PC-3 (cell line): ENCODE data around the gene CYTIP. TPM values are rescaled to one million over a fixed set of nuclear protein-coding genes. Genes with fewer than 3 reads are reported as not detected.

Source experiments
- ATAC-seq: fragments of 200-7000 bp; cut with Tn5 transposase; 2 replicates; pipeline ENCODE4 v1.9.1; 2020; ENCODE audit warnings: mild to moderate bottlenecking, moderate library complexity
- BruUV-seq: library from RNA; stranded (reverse); fragments of 400-500 nt; replicated peaks from 2 replicates; lab custom pipeline; 2021; lab: Mats Ljungman, UMichigan
- CTCF ChIA-PET: fragments of 300-600 bp; sonication (Branson Sonifier 250); formaldehyde crosslinking; loops from one replicate; lab custom pipeline; 2022; ENCODE audit warnings: antibody characterized with exemption; lab: Charles Lee
- POLR2A ChIA-PET: fragments of 300-600 bp; sonication (Branson Sonifier 250); formaldehyde crosslinking; loops from one replicate; lab custom pipeline; 2022; ENCODE audit warnings: antibody characterized with exemption; ENCODE audit not compliant: unreplicated experiment; lab: Charles Lee
- DNase-seq: peaks from one replicate; pipeline ENCODE4 v3.0.0-alpha.2; 2015
- H2AFZ ChIP-seq: fragments of 300-600 bp; sonication (generic); 2 replicates; pipeline ENCODE4 v1.6.0; 2016; ENCODE audit warnings: antibody characterized with exemption, low read length
- H3F3A ChIP-seq: fragments of 300-600 bp; sonication (generic); one replicate; pipeline ENCODE4 v1.6.0; 2017; ENCODE audit warnings: antibody characterized with exemption, low read length, control low read depth, mild to moderate bottlenecking; ENCODE audit not compliant: unreplicated experiment
- H3K27ac ChIP-seq: fragments of 300-600 bp; sonication (generic); 2 replicates; pipeline ENCODE4 v1.5.1; 2016; ENCODE audit warnings: mild to moderate bottlenecking, low read length
- H3K27me3 ChIP-seq: fragments of 300-600 bp; sonication (generic); 2 replicates; pipeline ENCODE4 v1.6.1; 2016; ENCODE audit warnings: low read length, mixed read lengths
- H3K36me3 ChIP-seq: fragments of 300-600 bp; sonication (generic); 2 replicates; pipeline ENCODE4 v1.6.1; 2016; ENCODE audit warnings: low read depth, mixed run types, low read length, mixed read lengths
- H3K4me1 ChIP-seq: fragments of 300-600 bp; sonication (generic); 2 replicates; pipeline ENCODE4 v1.5.1; 2016; ENCODE audit warnings: low read length; ENCODE audit not compliant: insufficient read depth
- H3K4me2 ChIP-seq: fragments of 300-600 bp; sonication (generic); 2 replicates; pipeline ENCODE4 v1.6.0; 2016; ENCODE audit warnings: low read length
- H3K4me3 ChIP-seq: fragments of 300-600 bp; sonication (generic); 2 replicates; pipeline ENCODE4 v1.5.1; 2016; ENCODE audit warnings: mild to moderate bottlenecking, low read length, mixed read lengths
- H3K79me2 ChIP-seq: fragments of 300-600 bp; sonication (generic); 2 replicates; pipeline ENCODE4 v1.6.1; 2017; ENCODE audit warnings: low read length, mixed read lengths
- H3K9ac ChIP-seq: fragments of 300-600 bp; sonication (generic); 2 replicates; pipeline ENCODE4 v1.6.0; 2016; ENCODE audit warnings: mild to moderate bottlenecking, low read length
- H3K9me2 ChIP-seq: fragments of 300-600 bp; sonication (generic); replicated peaks from 2 replicates; pipeline ENCODE4 v1.6.1; 2016; ENCODE audit warnings: mixed run types, low read length, mixed read lengths
- H3K9me3 ChIP-seq: fragments of 300-600 bp; sonication (generic); 2 replicates; pipeline ENCODE4 v1.6.1; 2016; ENCODE audit warnings: low read length, mixed read lengths
- H4K20me1 ChIP-seq: fragments of 300-600 bp; sonication (generic); 2 replicates; pipeline ENCODE4 v1.6.1; 2016; ENCODE audit warnings: low read length, mixed read lengths
- EZH2 ChIP-seq: fragments of 300-600 bp; sonication (generic); IDR thresholded peaks from one replicate; pipeline ENCODE4 v1.6.1; 2017; ENCODE audit warnings: antibody characterized with exemption, mild to moderate bottlenecking, low read length; ENCODE audit not compliant: unreplicated experiment
- EZH2phosphoT487 ChIP-seq: fragments of 300-600 bp; sonication (generic); IDR thresholded peaks from 2 replicates; pipeline ENCODE4 v1.6.1; 2018; ENCODE audit warnings: mild to moderate bottlenecking, antibody characterized with exemption, low read length, borderline replicate concordance
- intact Hi-C: fragments of 100-400 bp; cut with micrococcal nuclease; formaldehyde crosslinking; loops from 2 replicates; pipeline ENCODE4 v1.9.0; 2023
- total RNA-seq: library from RNA; depleted of rRNA; stranded (reverse); fragments of >200 nt; gene quantifications from 2 replicates; pipeline ENCODE4 v1.2.3, GENCODE V29; 2014
- TF ChIP-seq, protein P1 (sequence below): fragments of 300-600 bp; sonication (generic); conservative IDR thresholded peaks from 2 replicates; pipeline ENCODE4 v1.5.1; 2017; ENCODE audit warnings: antibody characterized with exemption, low read depth, mild to moderate bottlenecking, low read length

The CYTIP gene
- total RNA-seq, 1 experiment from 2014 or later = 0.26 TPM

DNA sequence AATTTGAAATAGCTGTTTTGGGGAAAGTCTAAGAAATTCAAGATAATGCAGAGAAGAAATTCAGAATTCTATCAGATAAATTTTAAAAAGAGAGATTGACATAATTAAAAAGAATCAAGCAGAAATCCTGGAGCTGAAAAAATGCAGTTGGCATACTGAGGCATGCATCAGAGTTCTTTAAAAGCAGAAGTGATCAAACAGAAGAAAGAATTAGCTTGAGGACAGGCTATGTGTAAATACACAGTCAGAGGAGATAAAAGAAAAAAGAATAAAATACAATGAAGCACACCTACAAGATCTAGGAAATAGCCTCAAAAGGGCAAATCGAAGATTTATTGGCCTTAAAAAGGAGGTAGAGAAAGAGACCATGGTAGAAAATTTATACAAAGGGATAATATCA, 57.1 kb downstream of the CYTIP start:
- Histone ChIP-seq H3K27me3 (peaks cover under 1% of the 10 kb centered on the region; the same call in 1 of the 2 replicates), H3K9me3 (no peaks in the 10 kb centered on the region), H3K9ac (no peak overlapping the region), H4K20me1 (no peaks in the 10 kb centered on the region), H3K36me3 (no peaks in the 10 kb centered on the region), H3K4me1 (no peaks in the 10 kb centered on the region), H3K4me2 (no peak overlapping the region), H2AFZ (no peak overlapping the region), H3K79me2 (no peaks in the 10 kb centered on the region), H3K9me2 (no peaks in the 10 kb centered on the region), H3K4me3 (no peak overlapping the region), H3K27ac (no peak overlapping the region), H3F3A (no peaks in the 10 kb centered on the region)
- TF ChIP-seq EZH2 (no peak), EZH2phosphoT487 (no peak)
- TF ChIP-seq, protein P1, sequence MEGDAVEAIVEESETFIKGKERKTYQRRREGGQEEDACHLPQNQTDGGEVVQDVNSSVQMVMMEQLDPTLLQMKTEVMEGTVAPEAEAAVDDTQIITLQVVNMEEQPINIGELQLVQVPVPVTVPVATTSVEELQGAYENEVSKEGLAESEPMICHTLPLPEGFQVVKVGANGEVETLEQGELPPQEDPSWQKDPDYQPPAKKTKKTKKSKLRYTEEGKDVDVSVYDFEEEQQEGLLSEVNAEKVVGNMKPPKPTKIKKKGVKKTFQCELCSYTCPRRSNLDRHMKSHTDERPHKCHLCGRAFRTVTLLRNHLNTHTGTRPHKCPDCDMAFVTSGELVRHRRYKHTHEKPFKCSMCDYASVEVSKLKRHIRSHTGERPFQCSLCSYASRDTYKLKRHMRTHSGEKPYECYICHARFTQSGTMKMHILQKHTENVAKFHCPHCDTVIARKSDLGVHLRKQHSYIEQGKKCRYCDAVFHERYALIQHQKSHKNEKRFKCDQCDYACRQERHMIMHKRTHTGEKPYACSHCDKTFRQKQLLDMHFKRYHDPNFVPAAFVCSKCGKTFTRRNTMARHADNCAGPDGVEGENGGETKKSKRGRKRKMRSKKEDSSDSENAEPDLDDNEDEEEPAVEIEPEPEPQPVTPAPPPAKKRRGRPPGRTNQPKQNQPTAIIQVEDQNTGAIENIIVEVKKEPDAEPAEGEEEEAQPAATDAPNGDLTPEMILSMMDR = no peak
- BruUV-seq = no TSS peak
- intact Hi-C loops = no loop called here
- ATAC-seq (no peak), DNase-seq (no peak)
- ChIA-PET POLR2A (no interaction called here), CTCF (no interaction called here)

DNA sequence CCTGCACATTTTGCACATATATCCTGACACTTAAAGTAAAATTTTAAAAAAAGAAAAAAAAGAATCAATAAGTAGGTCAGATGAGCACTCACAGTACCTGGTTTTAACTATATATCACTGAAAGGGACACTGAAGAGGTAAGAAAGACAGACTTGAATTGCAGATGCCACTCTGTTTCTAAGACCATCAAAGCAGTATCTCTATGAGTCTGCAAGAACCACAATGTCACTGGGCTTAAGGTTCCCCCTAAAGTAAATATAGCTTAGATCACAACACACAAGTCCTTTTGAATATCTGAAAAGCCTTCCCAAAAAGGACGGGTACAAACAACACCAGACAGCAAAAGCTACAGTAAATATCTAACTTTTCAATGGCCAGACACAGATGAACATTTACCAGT, 57.6 kb downstream of the CYTIP start:
- no peaks in the 10 kb centered on the region for H3K27me3 ChIP-seq
- H3K9me3 ChIP-seq = no peaks in the 10 kb centered on the region
- H2AFZ ChIP-seq = no peak overlapping the region
- TF ChIP-seq EZH2 = no peak
- no peak for TF ChIP-seq EZH2phosphoT487
- TF ChIP-seq, protein P1 = no peak
- no peak overlapping the region for H3K27ac ChIP-seq
- intact Hi-C loops = no loop called here
- no peak overlapping the region for H3K9ac ChIP-seq
- no peaks in the 10 kb centered on the region for H3K9me2 ChIP-seq
- DNase-seq (no peak), ATAC-seq (no peak)
- BruUV-seq = no TSS peak
- no peak overlapping the region for H3K4me3 ChIP-seq
- H4K20me1 ChIP-seq = no peaks in the 10 kb centered on the region
- no peaks in the 10 kb centered on the region for H3F3A ChIP-seq
- no peaks in the 10 kb centered on the region for H3K4me1 ChIP-seq
- H3K36me3 ChIP-seq = no peaks in the 10 kb centered on the region
- no peak overlapping the region for H3K4me2 ChIP-seq
- ChIA-PET POLR2A (no interaction called here), CTCF (no interaction called here)
- H3K79me2 ChIP-seq = no peaks in the 10 kb centered on the region

- TF ChIP-seq, protein P1 = no peak
- TF ChIP-seq EZH2phosphoT487 (no peak), EZH2 (no peak)
- intact Hi-C loops = no loop called here
- no TSS peak for BruUV-seq
Measured at GRCh38 chr2:157377861-157378260, 66.0 kb downstream of the CYTIP start.

More at GRCh38 chr2:157377861-157378260, 66.0 kb downstream of the CYTIP start:
- no peaks in the 10 kb centered on the region for H3K9me3 ChIP-seq
- DNase-seq (no peak), ATAC-seq (no peak)
- H3K4me2 ChIP-seq = no peak overlapping the region
- CTCF ChIA-PET = no interaction called here
- H3K4me1 ChIP-seq = no peaks in the 10 kb centered on the region
- H2AFZ ChIP-seq = no peak overlapping the region
- no peaks in the 10 kb centered on the region for H3K9me2 ChIP-seq
- no peak overlapping the region for H3K9ac ChIP-seq
- no peaks in the 10 kb centered on the region for H3K27me3 ChIP-seq
- H3K27ac ChIP-seq = no peak overlapping the region
- no peaks in the 10 kb centered on the region for H3K36me3 ChIP-seq
- H3F3A ChIP-seq = no peaks in the 10 kb centered on the region
- H3K79me2 ChIP-seq = no peaks in the 10 kb centered on the region
- H4K20me1 ChIP-seq = no peaks in the 10 kb centered on the region
- no peak overlapping the region for H3K4me3 ChIP-seq
- POLR2A ChIA-PET = no interaction called here
